CD4-positive, alpha-beta T cell treated with Interleukin-15 for 1 hour (primary cell): ENCODE data around the gene TTLL9.
"Not testable (repeated sequence)": the region's sequence is repeated elsewhere in the genome, so short reads cannot be mapped to it uniquely, and the experiment has no call there.

Experiments used
- DNase-seq: peaks from one replicate; pipeline ENCODE4 v3.0.0-alpha.2; 2020

TTLL9 gene

DNA sequence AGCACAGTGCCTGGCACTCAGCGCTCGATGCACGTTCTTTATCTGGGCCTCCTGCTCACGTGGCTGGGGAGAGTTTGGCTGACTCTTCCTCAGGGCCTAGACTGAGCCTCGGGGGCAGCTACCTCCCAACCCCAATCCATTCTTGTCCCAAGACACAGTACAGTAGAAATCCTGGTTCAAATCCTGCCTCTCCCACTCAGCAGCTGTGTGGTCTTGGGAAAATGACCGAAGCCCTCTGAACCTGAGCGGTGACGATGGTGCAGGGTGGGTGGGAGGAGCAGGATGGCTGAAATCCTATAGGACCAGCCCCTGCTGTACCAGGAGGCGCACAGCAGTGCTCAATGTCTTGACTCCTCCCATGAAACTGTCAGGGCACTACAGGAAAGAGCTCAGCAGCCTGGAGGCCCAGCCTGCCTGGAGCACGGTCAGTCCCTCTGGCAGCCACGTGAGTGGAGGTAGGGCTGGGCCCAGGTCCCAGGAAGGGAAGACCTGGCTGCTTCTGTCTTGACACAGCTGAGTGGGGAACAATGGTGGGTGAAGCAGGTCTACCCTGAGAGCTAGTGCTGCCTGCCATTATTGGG is 49.9 kb downstream of the TTLL9 start:
- no peak for DNase-seq

DNA sequence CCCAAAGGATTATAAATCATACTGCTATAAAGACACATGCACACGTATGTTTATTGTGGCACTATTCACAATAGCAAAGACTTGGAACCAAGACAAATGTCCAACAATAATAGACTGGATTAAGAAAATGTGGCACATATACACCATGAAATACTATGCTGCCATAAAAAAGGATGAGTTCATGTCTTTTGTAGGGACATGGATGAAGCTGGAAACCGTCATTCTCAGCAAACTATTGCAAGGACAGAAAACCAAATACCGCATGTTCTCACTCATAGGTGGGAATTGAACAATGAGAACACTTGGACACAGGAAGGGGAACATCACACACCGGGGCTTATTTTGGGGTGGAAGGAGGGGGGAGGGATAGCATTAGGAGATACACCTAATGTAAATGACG is 51.0 kb downstream of the TTLL9 start:
- not testable (repeated sequence) for DNase-seq

DNA sequence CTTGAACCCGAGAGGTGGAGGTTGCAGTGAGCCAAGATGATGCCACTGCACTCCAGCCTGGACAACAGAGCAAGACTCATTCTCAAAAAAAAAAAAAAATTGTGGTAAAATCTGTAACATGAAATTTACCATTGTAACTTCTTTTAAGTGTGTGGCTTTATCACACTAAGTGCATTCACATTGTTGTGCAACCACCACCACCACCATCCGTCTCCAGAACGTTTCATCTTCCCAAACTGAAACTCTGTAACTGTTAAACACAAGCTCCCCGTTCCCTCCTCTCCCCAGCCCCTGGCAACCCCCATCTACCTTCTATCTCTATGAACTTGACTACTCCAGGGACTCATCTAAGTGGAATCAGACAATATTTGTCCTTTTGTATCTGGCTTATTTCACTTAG is 51.7 kb downstream of the TTLL9 start:
- DNase-seq, result no peak

DNA sequence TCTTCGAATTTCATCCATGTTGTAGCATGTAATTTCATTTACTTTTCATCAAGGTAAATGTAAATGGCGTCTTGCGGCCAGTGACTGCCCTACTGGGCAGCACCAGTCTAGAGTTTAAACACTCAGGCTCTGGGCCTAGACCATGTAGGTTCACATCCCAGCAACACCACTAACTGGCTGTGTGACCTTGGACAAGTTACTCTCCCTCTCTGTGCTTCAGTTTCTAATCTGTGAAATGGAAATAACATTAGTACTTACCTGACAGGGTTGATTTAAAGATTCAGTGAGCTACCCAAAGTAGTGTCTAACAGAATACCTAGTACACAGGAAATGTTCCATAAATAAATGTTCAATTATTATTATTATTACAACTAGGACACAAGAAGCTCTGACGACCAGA is 52.2 kb downstream of the TTLL9 start:
- no peak for DNase-seq

DNA sequence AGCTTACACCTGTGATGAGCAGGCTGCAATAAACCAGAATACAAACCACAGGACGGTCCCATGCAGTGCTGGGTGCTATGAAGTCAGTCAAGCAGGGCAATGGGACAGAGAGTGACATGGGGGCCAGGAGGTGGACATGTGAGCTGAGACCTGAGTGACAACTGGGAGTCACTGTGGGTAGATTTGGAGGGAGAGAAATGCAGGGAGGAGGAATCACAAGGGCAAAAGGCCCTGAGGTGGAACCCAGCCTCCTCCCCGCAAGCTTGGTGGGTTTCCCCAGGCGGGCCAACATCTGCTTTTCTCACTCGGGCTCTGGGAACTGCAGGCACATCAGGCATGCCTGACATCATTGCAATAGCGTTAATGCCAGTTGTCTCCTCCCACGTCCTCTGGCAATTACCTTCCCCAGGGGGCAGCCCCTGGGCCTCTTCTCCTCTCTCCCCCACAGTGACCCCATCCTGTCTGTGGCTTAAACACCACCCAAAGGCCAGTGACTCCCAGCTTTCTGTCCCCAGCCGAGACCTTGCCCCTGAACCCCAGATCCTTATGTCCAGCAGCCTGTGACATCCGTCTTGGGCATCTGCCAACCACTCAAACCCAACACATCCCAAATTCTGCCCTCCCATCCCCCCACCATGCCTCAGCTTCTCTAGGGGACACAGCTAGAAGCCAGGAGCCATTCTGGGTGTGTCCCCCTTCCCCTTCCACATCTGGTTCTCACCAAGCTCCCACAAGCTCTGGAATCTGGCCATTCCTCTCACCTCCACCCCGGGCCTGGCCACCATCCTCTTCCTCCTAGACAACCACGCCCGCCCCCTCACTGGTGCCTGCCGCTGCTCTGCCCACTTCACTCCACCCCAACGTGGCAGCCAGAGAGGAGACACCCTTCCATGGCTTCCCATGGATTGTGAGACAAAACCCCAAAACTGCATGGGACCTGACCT is 53.2 kb downstream of the TTLL9 start:
- no peak for DNase-seq

DNA sequence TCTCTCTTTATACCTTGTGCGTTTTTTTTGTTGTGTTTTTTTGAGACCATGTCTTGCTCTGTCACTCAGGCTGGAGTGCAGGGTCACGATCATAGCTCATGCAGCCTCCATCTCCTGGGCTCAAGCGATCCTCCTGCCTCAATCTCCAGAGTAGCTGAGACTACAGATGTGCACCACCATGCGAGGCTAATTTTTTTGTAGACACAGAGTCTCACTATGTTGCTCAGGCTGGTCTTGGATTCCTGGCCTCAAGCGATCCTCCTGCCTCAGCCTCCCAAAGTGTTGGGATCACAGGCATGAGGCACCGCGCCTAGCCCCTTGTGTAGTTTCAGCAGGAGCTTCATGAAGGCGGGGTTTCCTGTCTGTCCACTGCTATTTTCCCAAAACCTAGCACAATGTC is 54.1 kb downstream of the TTLL9 start:
- DNase-seq, result no peak

DNA sequence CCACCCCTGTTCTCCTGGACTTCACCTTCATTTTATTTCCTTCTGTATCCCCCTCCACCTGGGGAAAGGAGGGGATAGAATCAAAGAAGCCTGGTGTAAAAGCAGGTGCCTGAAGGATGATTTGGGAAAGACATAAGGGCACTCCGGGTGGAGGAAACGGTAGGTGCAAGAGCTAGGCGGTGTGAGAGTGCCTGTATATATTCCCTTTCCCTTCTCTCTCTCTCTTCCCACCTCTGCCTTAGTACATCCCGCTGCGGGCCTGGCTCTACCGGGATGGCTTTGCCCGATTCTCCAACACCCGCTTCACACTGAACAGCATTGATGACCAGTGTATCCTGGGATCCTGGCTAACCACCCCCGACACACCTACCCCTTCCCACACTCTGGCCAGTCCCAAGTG is 55.2 kb downstream of the TTLL9 start:
- DNase-seq, result no peak

DNA sequence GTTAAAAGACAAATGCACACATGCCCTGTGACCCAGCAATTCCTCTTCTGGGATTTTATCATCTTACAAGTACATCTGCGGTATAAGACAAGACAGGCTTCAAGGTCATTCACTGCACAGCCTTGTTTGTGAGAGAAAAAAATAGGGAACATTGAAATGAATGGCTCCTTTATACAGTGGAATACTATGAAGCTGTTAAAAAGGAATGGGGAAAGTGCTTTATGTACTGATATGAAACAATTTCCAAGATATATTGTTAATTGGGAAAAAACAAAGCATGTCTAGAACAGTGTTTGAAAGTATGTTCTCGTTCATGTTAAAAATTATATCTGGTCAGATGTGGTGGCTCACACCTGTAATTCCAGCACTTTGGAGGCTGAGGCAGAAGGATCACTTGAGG is 56.1 kb downstream of the TTLL9 start:
- no peak for DNase-seq

DNA sequence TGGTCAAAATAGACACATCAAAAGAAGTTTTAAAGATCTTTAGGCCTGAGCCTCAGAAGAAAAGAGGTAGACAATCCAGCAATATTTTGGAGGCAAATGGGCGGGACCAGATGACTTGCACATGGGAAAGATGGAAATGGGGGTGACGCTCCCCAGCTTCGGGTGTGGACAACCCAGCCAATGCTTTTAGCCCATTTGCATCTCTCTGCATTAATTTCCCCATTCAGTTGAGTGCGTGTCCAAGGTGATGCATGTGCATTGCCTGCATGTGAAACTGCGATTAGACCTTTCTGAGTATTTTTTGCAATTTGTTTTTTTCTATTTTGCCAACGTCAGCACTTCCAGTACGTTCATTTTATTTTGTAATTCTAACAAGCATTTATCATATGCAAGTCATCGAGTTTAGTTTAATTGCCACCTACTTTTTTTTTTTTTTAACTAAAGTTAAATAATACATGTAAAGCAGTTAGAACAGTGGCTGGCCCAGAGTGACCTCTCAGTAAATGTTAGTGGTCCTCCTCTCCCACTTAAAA is 57.3 kb downstream of the TTLL9 start:
- no peak for DNase-seq

DNA sequence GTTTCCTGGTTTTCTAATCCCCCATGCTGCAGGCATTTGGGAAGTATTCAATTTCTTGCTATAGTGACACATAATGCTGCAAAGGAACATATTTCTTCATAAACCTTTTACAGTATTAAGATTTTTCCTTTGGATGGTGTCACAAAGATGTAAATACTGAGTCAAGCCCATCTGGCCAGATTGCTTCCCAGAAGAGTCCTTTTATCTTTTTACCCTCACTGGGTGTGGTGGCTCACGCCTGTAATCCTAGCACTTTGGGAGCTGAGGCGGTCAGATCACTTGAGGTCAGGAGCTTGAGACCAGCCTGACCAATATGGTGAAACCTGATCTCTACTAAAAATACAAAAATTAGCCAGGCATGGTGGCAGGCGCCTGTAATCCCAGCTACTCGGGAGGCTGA is 59.2 kb downstream of the TTLL9 start:
- not testable (repeated sequence) for DNase-seq

DNA sequence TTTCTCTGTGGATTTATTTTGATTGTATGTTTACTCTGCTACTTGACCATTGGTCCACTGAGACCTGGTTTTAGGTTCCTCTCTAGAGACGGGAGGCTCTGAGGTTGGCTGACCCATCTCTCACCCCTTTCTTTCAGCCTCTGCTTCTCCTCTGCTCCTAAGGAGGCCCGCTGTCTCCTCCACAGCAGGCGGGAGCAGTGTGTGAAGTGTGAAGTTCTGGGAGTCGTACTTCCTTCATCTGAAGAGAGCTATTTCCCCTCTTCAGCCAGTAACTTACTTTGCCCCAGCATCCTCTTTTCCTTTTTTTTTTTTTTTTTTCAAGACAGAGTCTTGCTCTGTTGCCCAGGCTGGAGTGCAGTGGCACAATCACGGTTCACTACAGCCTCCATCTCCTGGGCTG is 60.3 kb downstream of the TTLL9 start:
- no peak for DNase-seq

DNA sequence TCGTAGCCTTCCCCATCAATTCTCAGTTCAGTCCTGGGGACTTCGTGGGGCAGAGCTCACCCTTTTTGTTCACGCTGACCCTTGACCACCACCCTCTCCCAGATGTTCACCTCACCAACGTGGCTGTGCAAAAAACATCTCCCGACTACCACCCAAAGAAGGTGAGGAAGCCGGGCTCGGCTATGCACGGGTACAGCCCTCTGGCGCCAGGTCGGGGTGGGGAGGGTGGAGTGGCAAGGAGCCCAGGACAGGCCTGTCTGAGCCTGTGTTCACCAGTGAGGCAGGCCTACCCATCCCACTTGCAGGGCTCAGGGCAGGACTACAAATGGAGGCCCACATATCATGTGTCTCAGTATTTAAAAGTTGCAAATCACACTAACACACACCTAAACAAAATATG is 63.3 kb downstream of the TTLL9 start:
- no peak for DNase-seq

DNA sequence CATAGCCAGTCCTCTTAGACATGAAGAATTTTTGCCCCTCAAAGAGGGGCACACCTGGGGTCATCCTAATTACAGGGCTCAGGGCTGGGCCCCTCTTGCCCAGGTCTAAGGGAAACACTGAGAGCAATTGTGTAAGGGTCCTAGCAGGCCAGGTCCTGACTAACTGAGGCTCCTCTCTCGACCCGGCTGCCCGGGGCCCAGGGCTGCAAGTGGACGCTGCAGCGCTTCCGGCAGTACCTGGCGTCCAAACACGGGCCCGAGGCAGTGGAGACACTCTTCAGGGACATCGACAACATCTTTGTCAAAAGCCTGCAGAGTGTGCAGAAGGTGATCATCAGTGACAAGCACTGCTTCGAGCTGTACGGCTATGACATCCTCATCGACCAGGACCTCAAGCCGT is 64.1 kb downstream of the TTLL9 start:
- DNase-seq, result no peak

DNA sequence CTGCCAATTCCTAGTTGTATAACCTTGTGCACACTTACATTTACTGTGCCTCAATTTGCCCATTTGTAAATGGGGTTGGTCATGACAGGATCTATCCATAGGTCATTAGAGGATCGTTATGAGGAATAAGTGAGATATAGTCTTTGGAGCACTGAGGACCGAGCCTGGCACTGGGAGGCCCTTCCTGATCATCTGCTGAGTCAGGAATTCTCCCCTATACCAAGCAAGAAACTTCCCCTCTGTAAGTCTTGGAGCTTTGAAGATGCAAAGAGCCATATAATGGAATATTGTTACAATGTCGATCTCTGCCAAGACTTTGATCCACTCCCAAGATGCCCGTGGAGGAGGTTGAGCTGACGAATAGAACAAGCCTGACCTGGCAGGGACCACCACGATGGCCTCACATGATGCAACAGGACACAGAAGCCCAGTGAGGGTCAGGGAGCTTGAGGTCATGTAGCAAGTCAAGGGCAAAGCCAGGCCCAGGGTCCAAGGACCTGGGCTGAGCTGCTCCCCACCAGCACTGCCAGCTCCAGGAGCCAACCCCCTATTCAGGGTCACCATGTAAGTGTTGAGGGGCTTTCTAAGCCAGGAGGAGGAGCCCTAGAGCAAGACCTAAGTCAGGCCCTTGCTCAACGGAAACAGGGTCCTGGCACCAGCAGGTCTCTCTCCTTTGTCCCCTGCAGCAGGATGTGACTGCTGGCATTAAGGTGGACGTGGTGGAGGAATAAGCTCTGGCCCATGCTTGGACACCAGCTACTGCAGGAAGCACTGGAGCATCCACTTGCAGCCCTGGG is 64.7 kb downstream of the TTLL9 start:
- DNase-seq, result no peak

DNA sequence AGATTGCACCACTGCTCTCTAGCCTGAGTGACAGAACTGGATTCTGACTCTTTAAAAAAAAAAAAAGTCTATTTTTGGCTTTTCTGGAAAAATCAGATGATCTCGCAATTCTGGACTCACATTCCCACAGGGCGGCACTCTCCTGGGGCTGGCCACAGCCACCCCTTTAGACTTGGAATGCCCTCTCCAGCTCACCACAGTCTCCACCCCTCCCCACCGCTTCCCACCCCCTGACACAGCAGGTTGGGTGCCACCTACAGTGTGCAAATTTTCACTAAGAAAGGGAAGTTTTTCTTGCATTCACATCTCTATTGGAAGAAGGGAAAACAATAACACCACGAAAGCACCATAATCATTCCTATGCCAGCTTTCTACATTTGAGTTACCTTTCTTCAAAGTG is 66.0 kb downstream of the TTLL9 start:
- DNase-seq, result no peak

DNA sequence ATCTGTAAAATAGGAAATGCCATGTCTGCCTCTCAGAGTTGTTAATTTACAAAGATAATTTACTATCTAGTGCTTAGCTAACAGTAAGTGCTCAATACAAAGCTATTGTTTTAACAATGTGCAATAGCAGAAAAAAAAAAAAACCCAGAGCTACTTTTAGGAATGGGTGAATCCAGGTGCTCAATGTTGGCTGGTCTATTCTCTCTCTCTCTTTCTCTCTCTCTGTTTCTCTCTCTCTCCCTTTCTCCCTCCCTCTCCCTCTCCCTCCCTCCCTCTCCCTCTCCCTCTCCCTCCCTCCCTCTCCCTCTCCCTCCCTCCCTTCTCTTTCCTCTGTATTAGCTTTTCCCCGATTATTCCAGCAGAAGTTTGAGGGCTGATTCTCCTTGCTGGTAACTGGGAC is 67.4 kb downstream of the TTLL9 start:
- no peak for DNase-seq

DNA sequence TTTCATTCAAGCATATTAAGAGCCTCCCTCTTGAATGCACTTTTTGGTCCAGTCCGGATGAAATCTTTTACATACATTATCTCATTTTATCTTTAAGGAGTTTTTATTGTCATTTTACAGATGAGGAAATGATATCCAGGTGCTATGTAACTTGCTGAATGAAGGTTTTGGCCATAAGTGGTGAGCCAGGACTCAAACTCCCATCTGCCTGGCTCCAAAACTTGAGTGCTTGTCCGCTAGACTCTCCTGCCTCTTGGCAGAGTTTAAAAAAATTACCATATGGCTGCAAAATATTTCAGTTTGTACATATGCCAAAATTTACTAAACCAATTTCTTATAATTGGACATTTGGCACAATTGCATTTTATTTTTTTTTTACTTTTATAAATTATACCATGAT is 69.2 kb downstream of the TTLL9 start:
- DNase-seq, result no peak

DNA sequence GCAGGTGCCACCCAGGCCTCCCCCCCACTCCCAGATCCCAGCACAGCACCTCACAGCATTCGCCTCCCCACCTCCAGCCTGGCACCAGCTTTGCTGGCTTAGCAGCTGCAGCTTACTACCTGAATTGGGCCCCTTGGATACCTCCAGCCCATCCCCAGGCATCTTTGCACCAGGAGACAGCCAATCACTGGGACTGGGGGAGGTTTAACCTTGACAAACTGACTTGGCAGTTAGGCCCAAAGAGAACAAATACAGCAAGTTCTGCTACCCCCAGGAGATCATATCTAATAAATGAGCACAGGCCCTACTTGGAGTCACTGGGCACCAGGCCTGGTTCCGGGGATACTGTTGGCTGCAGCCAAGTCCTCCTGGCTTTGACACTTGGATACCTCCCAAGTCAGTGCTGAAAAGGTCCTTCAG is 72.6 kb downstream of the TTLL9 start:
- no peak for DNase-seq

DNA sequence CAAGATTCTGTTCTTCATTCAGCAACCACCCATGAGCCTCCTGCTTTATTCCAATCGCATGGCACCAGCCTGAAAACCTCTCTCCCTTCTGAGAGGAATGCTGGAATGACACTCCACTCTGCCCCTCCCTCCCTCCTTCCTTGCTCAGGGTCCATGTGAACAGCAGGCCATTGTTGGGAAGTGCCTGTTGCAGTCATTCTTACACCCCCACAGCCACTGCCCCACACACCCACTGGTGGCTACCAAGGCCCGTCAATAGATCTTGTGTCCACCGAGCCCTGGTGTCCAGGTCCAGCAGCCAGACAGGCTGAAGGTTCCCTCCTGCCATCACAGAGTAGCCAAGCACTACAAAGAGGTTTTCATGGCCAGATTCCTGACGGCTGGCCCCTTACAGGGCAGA is 74.9 kb downstream of the TTLL9 start:
- DNase-seq, result no peak

DNA sequence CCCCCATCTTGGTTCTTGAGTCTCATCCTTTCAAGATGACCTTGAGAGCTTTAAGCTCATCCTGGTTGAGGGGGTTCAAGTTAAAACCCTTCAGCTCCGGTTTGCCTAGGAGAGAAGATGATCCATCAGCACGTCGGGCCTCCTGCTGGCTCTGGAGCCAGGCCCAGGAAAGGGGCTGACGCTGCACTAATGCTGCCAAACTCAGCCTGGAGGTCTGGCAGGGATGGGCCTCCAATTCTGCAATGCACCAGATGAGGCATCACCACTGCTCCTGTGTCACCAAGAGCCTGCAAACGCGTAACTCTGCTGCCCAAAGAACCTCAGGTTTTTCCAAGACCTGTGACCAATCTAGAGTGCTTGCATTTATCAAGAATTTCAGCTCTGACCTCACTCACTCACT is 75.4 kb downstream of the TTLL9 start:
- DNase-seq, result no peak

DNA sequence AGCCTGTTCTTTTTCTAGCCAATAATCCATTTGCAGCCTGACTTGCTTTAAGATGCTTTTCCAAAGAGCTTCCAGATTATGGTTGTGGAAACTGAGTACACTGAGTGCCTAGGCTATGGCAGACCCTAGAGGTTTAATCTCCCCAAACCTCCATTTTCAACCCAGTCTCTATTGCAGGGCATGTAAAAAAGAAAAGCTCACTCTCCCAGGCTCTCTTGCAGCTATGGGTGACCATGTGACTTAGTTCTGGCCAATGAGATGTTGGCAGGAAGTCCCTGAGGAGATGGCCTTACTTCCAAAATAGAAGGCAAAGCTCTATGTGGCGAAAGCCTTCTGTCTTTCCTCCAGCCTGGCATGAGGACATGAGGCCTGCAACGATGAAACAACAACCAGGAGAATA is 77.6 kb downstream of the TTLL9 start:
- DNase-seq, result no peak

DNA sequence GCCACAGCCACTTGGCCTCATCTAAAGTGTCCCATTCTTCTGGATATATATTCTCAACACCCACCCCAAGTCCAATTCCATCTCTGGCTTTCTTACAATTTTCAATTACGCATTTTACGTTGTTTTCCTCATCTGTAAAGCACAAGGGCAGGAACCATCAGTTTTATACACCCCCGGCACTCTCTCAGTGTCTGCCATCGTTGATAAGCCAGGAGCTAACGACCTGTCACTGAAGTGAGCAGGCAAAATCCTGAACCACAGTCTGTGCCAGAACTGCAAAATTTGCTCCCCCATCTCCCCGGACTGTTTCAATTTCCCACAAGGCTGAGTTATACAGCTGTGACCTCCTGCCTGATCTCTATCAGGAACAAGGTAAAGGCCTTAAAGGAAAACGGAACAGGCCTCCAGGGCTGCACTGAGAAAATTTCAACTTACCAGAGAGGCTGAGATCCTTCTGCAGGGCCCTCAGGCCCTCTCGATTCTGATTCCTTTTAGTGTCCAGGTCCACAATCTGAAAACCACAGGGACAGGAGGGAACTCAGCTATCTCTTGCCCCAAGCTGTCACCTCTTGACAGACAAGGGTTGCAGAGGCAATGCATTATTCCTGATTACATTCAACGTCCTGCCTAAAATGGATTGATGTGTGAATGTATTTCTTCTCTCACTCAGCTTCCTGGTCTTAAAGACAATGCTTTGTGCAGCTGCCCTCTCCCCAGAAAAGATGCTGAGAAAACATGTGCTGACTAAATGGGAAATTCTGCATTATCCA is 79.6 kb downstream of the TTLL9 start:
- DNase-seq, result no peak

DNA sequence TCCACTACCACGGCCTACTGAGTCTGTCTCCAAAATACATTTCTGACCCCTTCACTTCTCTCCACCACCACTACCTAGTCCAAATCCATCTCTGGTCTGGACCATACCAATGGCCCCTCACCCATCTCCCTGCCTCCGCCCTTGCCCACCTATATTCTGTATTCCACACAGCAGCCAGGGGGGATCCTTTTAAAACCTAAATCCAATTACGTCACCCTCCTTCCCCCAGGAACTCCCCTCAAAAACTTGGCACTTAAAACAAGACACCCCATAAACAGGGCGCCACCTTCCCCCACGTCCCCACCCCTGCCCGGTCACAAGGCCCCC is 80.7 kb downstream of the TTLL9 start:
- no peak for DNase-seq
